ENCODE data around the gene ZNF35. TPM values are rescaled to one million over a fixed set of nuclear protein-coding genes. Genes with fewer than 3 reads are reported as not detected.
A peak's percentile ranks its signal among the peaks of the same experiment; 100 is the strongest.

ZNF35 gene
- total RNA-seq = 10 to 100 TPM in 1 of 2 donors, 1 to 10 TPM in 1; 7.1 to 14.9 TPM

GRCh38 chr3:44648564-44649229, at the start of gene ZNF35:
Gene ZNF35 (plus strand): TSS chr3:44648732. CDS start chr3:44651068, 2,336 bp downstream.
- Histone ChIP-seq H3K27me3 (replicated peaks; ENCODE audit: insufficient read depth) (no peaks in the 10 kb centered on the region), H3K4me1 (replicated peaks) (no peaks in the 10 kb centered on the region), H3K27ac (peak within 1 kb of the TSS in 1 of 2 donors; percentile 39), H3K36me3 (peaks cover 0 to 10% of the 10 kb centered on the region in 2 donors), H3K9me3 (no peaks in the 10 kb centered on the region), H3K4me3 (peak within 1 kb of the TSS; percentile 67 to 70)
- intact Hi-C loops (cut with DNase I) = no loop called here
- TF ChIP-seq POLR2A (IDR thresholded peaks at IDR 0.05) (no peak), POLR2AphosphoS5 (IDR thresholded peaks at IDR 0.05) (peak; percentile 74), CTCF (IDR thresholded peaks at IDR 0.05) (no peak)
- WGBS = under 1% methylated on average over 35 of the region's 37 CpGs
- peak; percentile 69 for DNase-seq (ENCODE audit: low spot score)

GRCh38 chr3:44601749-44602148, 46.8 kb upstream of the ZNF35 start:
- Histone ChIP-seq H3K27me3 (replicated peaks; ENCODE audit: insufficient read depth) (no peaks in the 10 kb centered on the region), H3K36me3 (no peaks in the 10 kb centered on the region), H3K9me3 (no peaks in the 10 kb centered on the region), H3K4me1 (replicated peaks) (no peaks in the 10 kb centered on the region), H3K4me3 (no peak overlapping the region), H3K27ac (no peak overlapping the region)
- TF ChIP-seq CTCF (IDR thresholded peaks at IDR 0.05) (no peak), POLR2A (IDR thresholded peaks at IDR 0.05) (no peak)
- WGBS = 99% methylated on average over 2 of the region's 2 CpGs
- intact Hi-C loops (cut with DNase I) = no loop called here
- DNase-seq (ENCODE audit: low spot score) = no peak

DNA sequence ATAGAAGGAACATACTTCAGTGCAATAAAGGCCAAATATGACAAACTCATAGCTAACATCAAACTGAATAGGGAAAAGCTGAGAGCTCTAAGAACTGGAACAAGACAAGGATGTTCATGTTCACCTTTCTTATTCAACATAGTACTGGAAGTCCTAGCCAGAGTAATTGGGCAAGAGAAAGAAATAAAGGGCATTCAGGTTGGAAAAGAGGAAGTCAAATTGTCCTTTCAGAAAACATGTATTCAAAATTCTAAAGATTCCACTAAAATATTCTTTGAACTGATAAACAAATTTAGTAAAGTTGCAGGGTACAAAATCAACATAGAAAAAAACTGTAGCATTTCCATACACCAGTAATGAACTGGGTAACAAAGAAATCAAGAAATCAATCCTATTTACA, 35.9 kb upstream of the ZNF35 start:
- Histone ChIP-seq H3K27ac (no peak overlapping the region), H3K27me3 (replicated peaks; ENCODE audit: insufficient read depth) (no peaks in the 10 kb centered on the region), H3K4me1 (replicated peaks) (no peaks in the 10 kb centered on the region), H3K36me3 (no peaks in the 10 kb centered on the region), H3K9me3 (no peaks in the 10 kb centered on the region), H3K4me3 (no peak overlapping the region)
- intact Hi-C loops (cut with DNase I) = no loop called here
- TF ChIP-seq POLR2AphosphoS5 (IDR thresholded peaks at IDR 0.05) (no peak), CTCF (IDR thresholded peaks at IDR 0.05) (no peak), POLR2A (IDR thresholded peaks at IDR 0.05) (no peak)
- DNase-seq (ENCODE audit: low spot score) = no peak

DNA sequence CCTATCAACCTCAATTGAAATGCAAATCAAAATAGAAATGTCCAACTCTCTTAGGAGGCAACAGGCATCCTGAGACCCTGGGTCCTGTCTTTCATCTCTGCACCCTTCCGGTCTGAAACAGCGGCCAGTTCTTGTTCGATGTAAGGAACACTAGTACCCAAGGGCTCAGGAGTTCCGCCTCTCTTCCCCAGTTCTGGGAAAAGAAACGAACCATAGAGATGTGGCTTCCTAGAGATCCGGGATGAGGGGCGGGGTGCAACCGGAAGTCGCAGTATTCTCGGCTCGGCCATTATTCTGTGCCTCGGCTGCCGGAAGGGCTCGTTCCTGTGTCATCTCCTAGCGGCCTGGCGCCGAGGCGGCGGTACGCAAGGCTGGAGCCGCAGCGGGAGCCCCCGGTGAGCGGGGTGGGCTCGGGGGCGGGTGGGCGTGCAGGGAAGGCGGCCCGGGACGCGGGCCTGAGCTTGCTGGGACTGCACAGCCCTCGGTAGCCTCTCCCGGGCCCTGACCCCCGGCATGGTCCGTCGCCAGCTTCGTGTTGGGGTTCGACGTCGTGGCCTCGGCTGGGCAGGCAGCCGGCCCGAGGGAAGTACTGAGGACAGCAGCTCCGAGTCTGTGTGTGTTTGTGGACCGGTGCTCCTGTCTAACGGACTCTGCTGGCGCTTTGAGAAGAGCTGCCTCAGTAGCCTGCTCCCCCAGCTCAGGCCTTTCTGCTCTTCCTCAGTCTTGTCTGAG, 23.6 kb upstream of the ZNF35 start, which contains the start of gene ZNF197:
ZNF197 (plus strand) TSS at position 288 of the 732 bp plus-strand sequence. CDS start 4,119 bp downstream, outside the sequence.
- TF ChIP-seq POLR2AphosphoS5 (IDR thresholded peaks at IDR 0.05) (peak; percentile 79), POLR2A (IDR thresholded peaks at IDR 0.05) (no peak), CTCF (IDR thresholded peaks at IDR 0.05) (peak in 3 of 4 experiments; percentile 16 to 36 (median 25))
- H3K4me1 ChIP-seq (replicated peaks) = peaks cover 3% of the 10 kb centered on the region
- under 1% methylated on average over 34 of the region's 47 CpGs for WGBS
- no peaks in the 10 kb centered on the region for H3K9me3 ChIP-seq
- H3K27me3 ChIP-seq (replicated peaks; ENCODE audit: insufficient read depth) = no peaks in the 10 kb centered on the region
- peak; percentile 71 for DNase-seq (ENCODE audit: low spot score)
- no peaks in the 10 kb centered on the region for H3K36me3 ChIP-seq
- H3K4me3 ChIP-seq = peak within 1 kb of the TSS; percentile 83 to 90
- peak within 1 kb of the TSS; percentile 85 for H3K27ac ChIP-seq
- intact Hi-C loops (cut with DNase I) = no loop called here

Data from prostate gland (tissue), 2 donors.